GM12872 (cell line): ENCODE results near the gene XG.

ENCODE experiments used
- CTCF ChIP-seq: IDR thresholded peaks from 3 replicates; pipeline ENCODE4 v1.5.1; 2011; ENCODE audit warnings: low read depth, mild to moderate bottlenecking, low read length, moderate library complexity; ENCODE audit not compliant: insufficient read depth

Gene XG

GRCh38 chrX:2741386-2741785 is 10.5 kb upstream of the XG start:
- no peak for TF ChIP-seq CTCF

- TF ChIP-seq CTCF, result no peak
Measured at GRCh38 chrX:2748171-2748814, 3.5 kb upstream of the XG start.

GRCh38 chrX:2748815-2749188 is 3.0 kb upstream of the XG start:
- no peak for TF ChIP-seq CTCF

- TF ChIP-seq CTCF, result no peak
Measured at GRCh38 chrX:2751291-2751690, 549 bp upstream of the XG start.

GRCh38 chrX:2756548-2756947 is 4.7 kb downstream of the XG start:
- TF ChIP-seq CTCF, result no peak

GRCh38 chrX:2761246-2761645 is 9.4 kb downstream of the XG start:
- TF ChIP-seq CTCF, result no peak

- no peak for TF ChIP-seq CTCF
Measured at GRCh38 chrX:2765549-2765830, 13.7 kb downstream of the XG start.

- no peak for TF ChIP-seq CTCF
Measured at GRCh38 chrX:2766906-2767305, 15.1 kb downstream of the XG start.
